Activated T-cell treated with anti-CD3 and anti-CD28 coated beads for 1 hour (primary cell): ENCODE data around the gene CAMTA1.
A peak's percentile ranks its signal among the peaks of the same experiment; 100 is the strongest.
"Not testable (repeated sequence)": the region's sequence is repeated elsewhere in the genome, so short reads cannot be mapped to it uniquely, and the experiment has no call there.

Source experiments
- DNase-seq: peaks from one replicate; pipeline ENCODE4 v3.0.0-alpha.2; 2020; ENCODE audit warnings: low read depth

Gene CAMTA1

GRCh38 chr1:7679159-7679872, 894.1 kb downstream of the CAMTA1 start:
- no peak for DNase-seq

- DNase-seq = no peak
Measured at GRCh38 chr1:7679873-7680206, 894.6 kb downstream of the CAMTA1 start.

GRCh38 chr1:7680207-7680954, 895.1 kb downstream of the CAMTA1 start:
- DNase-seq = peak; percentile 41

- DNase-seq = no peak
Measured at GRCh38 chr1:7680955-7681268, 895.7 kb downstream of the CAMTA1 start.

- no peak for DNase-seq
Measured at GRCh38 chr1:7681401-7681800, 896.1 kb downstream of the CAMTA1 start.

GRCh38 chr1:7683521-7683920, 898.3 kb downstream of the CAMTA1 start:
- no peak for DNase-seq

- no peak for DNase-seq
Measured at GRCh38 chr1:7684132-7684531, 898.9 kb downstream of the CAMTA1 start.

- no peak for DNase-seq
Measured at GRCh38 chr1:7684861-7685635, 899.8 kb downstream of the CAMTA1 start.

- no peak for DNase-seq
Measured at GRCh38 chr1:7686301-7686850, 901.1 kb downstream of the CAMTA1 start.

- DNase-seq = no peak
Measured at GRCh38 chr1:7687411-7687810, 902.2 kb downstream of the CAMTA1 start.

GRCh38 chr1:7688659-7689058, 903.4 kb downstream of the CAMTA1 start:
- no peak for DNase-seq

GRCh38 chr1:7689307-7689706, 904.1 kb downstream of the CAMTA1 start:
- DNase-seq = not testable (repeated sequence)

- DNase-seq = no peak
Measured at GRCh38 chr1:7690076-7690475, 904.8 kb downstream of the CAMTA1 start.

- no peak for DNase-seq
Measured at GRCh38 chr1:7690496-7691182, 905.4 kb downstream of the CAMTA1 start.

- DNase-seq = no peak
Measured at GRCh38 chr1:7691576-7691975, 906.3 kb downstream of the CAMTA1 start.

- no peak for DNase-seq
Measured at GRCh38 chr1:7692005-7692404, 906.8 kb downstream of the CAMTA1 start.

GRCh38 chr1:7693037-7693436, 907.8 kb downstream of the CAMTA1 start:
- not testable (repeated sequence) for DNase-seq

- no peak for DNase-seq
Measured at GRCh38 chr1:7693662-7694061, 908.4 kb downstream of the CAMTA1 start.

GRCh38 chr1:7694600-7695496, 909.6 kb downstream of the CAMTA1 start:
- DNase-seq = no peak

- DNase-seq = no peak
Measured at GRCh38 chr1:7695497-7696117, 910.4 kb downstream of the CAMTA1 start.

GRCh38 chr1:7698641-7699040, 913.4 kb downstream of the CAMTA1 start:
- no peak for DNase-seq
